CD14-positive monocyte (primary cell): ENCODE data around the gene PCED1B. TPM values are rescaled to one million over a fixed set of nuclear protein-coding genes. Genes with fewer than 3 reads are reported as not detected.

Source experiments
- DNase-seq, 3 donors: peaks; one replicate each; pipeline ENCODE4 v3.0.0-alpha.2; 2011 to 2022
- H2AFZ ChIP-seq: 2 replicates; pipeline ENCODE4 v1.6.0; 2012; ENCODE audit warnings: mild to moderate bottlenecking, low read depth, low read length, inconsistent platforms; ENCODE audit not compliant: insufficient read depth, poor library complexity, severe bottlenecking
- H3K27ac ChIP-seq, 2 donors: 1 replicate in 1 of 2; 2 replicates in 1 of 2; pipeline ENCODE4 v1.5.1; 2012 to 2013; ENCODE audit warnings: low read length in 2 of 2, control low read depth in 1 of 2, inconsistent platforms in 1 of 2, low read depth in 1 of 2, mild to moderate bottlenecking in 1 of 2
- H3K27me3 ChIP-seq, 2 donors: one replicate each; pipeline versions ENCODE4 v1.6.0 to v1.6.1; 2011 to 2013; ENCODE audit warnings: low read length in 2 of 2; ENCODE audit not compliant: control insufficient read depth in 2 of 2, insufficient read depth in 2 of 2
- H3K36me3 ChIP-seq, 2 donors: replicated peaks in 1 of 2; 1 replicate in 1 of 2; 2 replicates in 1 of 2; pipeline versions ENCODE4 v1.5.1 to v1.6.1; 2012 to 2013; ENCODE audit warnings: low read length in 2 of 2, control low read depth in 1 of 2, inconsistent platforms in 1 of 2, mild to moderate bottlenecking in 1 of 2; ENCODE audit not compliant: insufficient read depth in 2 of 2, control insufficient read depth in 1 of 2
- H3K4me1 ChIP-seq, 2 donors: 1 replicate in 1 of 2; 2 replicates in 1 of 2; pipeline versions ENCODE4 v1.5.1 to v1.6.1; 2012 to 2013; ENCODE audit warnings: low read length in 2 of 2, control low read depth in 1 of 2, inconsistent platforms in 1 of 2, mild to moderate bottlenecking in 1 of 2, moderate library complexity in 1 of 2; ENCODE audit not compliant: insufficient read depth in 2 of 2, control insufficient read depth in 1 of 2
- H3K4me2 ChIP-seq: replicated peaks from 2 replicates; pipeline ENCODE3; 2012; ENCODE audit warnings: low read length, moderate library complexity, mild to moderate bottlenecking; ENCODE audit not compliant: poor library complexity, severe bottlenecking; ENCODE audit errors: extremely low read depth
- H3K4me3 ChIP-seq, 3 experiments: fragments of 200-600 bp in 1 of 3; sonication (generic) in 1 of 3; replicated peaks in 1 of 3; 1 replicate in 2 of 3; 2 replicates in 1 of 3; pipeline ENCODE4 v1.5.1; 2011 to 2013; ENCODE audit warnings: low read length in 3 of 3, mild to moderate bottlenecking in 3 of 3, control low read depth in 2 of 3, low read depth in 2 of 3, inconsistent platforms in 1 of 3, moderate library complexity in 1 of 3
- H3K79me2 ChIP-seq: 2 replicates; pipeline ENCODE4 v1.6.0; 2012; ENCODE audit warnings: mild to moderate bottlenecking, control low read depth, inconsistent platforms, low read length, moderate library complexity; ENCODE audit not compliant: insufficient read depth
- H3K9ac ChIP-seq: 2 replicates; pipeline ENCODE4 v1.6.0; 2017; ENCODE audit warnings: low read length, mild to moderate bottlenecking; ENCODE audit not compliant: insufficient read depth, poor library complexity, severe bottlenecking
- H3K9me3 ChIP-seq, 2 donors: replicated peaks in 1 of 2; 1 replicate in 1 of 2; 2 replicates in 1 of 2; pipeline versions ENCODE4 v1.5.1 to v1.6.1; 2012 to 2013; ENCODE audit warnings: low read length in 2 of 2, control low read depth in 1 of 2; ENCODE audit not compliant: control insufficient read depth in 1 of 2, insufficient read depth in 1 of 2
- H4K20me1 ChIP-seq: 2 replicates; pipeline ENCODE4 v1.6.0; 2012; ENCODE audit warnings: mild to moderate bottlenecking, low read length, control low read depth, moderate library complexity; ENCODE audit not compliant: insufficient read depth
- H3K27ac Mint-ChIP-seq, 7 donors: one replicate each; pipeline ENCODE4 v1.8.0; 2020; ENCODE audit warnings: mild to moderate bottlenecking in 7 of 7, mixed read lengths in 7 of 7, moderate library complexity in 6 of 7, inconsistent platforms in 2 of 7
- H3K27me3 Mint-ChIP-seq, 3 donors: one replicate each; pipeline ENCODE4 v1.8.0; 2021 to 2022; ENCODE audit warnings: low read depth in 3 of 3, mild to moderate bottlenecking in 3 of 3, mixed read lengths in 3 of 3, moderate library complexity in 3 of 3, inconsistent platforms in 1 of 3
- H3K36me3 Mint-ChIP-seq, 2 donors: one replicate each; pipeline ENCODE4 v1.8.0; 2020; ENCODE audit warnings: mixed read lengths in 2 of 2, inconsistent platforms in 1 of 2, mild to moderate bottlenecking in 1 of 2
- H3K4me1 Mint-ChIP-seq: one replicate; pipeline ENCODE4 v1.8.0; 2020; ENCODE audit warnings: mild to moderate bottlenecking, mixed read lengths
- H3K4me3 Mint-ChIP-seq, 2 donors: one replicate each; pipeline ENCODE4 v1.8.0; 2020; ENCODE audit warnings: mild to moderate bottlenecking in 2 of 2, mixed read lengths in 2 of 2, moderate library complexity in 1 of 2
- H3K9me3 Mint-ChIP-seq, 7 donors: one replicate each; pipeline ENCODE4 v1.8.0; 2020 to 2022; ENCODE audit warnings: mixed read lengths in 7 of 7, mild to moderate bottlenecking in 6 of 7, moderate library complexity in 6 of 7, inconsistent platforms in 2 of 7
- CTCF ChIP-seq: fragments of 200-600 bp; IDR thresholded peaks from one replicate; pipeline ENCODE4 v1.8.0; 2022; ENCODE audit warnings: antibody characterized with exemption, mild to moderate bottlenecking
- WGBS: methylation state at CpG from one replicate; pipeline ENCODE4 v1.1.5; 2013; ENCODE audit warnings: missing lambda C conversion rate; ENCODE audit not compliant: insufficient coverage; 5-methylcytosine and 5-hydroxymethylcytosine counted together
- intact Hi-C, 2 donors: fragments of 100-400 bp; cut with micrococcal nuclease; formaldehyde crosslinking; loops; one replicate each; pipeline versions ENCODE4 v1.15.0 to v1.15.1; 2023
- polyA plus RNA-seq, 3 donors: library from polyadenylated mRNA; depleted of rRNA in 1 of 3; unstranded in 2 of 3; stranded (reverse) in 1 of 3; fragments of 300-500 nt in 2 of 3; fragments of >200 nt in 1 of 3; fragmentation: Illumina TruSeq in 2 of 3; gene quantifications; 1 replicate in 2 of 3; 2 replicates in 1 of 3; pipeline ENCODE4 v1.2.3, GENCODE V29; 2012 to 2021

The PCED1B gene
- polyA plus RNA-seq, 3 donors: 0.10 to 0.65 TPM; not detected in 1

GRCh38 chr12:47272412-47273190, 193.2 kb downstream of the PCED1B start:
- Histone ChIP-seq H3K79me2 (no peaks in the 10 kb centered on the region), H3K36me3 (no peaks in the 10 kb centered on the region), H2AFZ (no peak overlapping the region), H3K4me1 (peaks cover 20 to 24% of the 10 kb centered on the region in 2 donors), H4K20me1 (no peaks in the 10 kb centered on the region), H3K9me3 (peaks cover 0 to 5% of the 10 kb centered on the region in 2 donors), H3K9ac (no peak overlapping the region), H3K4me2 (no peak overlapping the region), H3K27ac (no peak overlapping the region), H3K27me3 (no peaks in the 10 kb centered on the region), H3K4me3 (no peak overlapping the region)
- intact Hi-C loops: no loop called here
- no peak for TF ChIP-seq CTCF
- Mint-ChIP-seq H3K27ac (no peak overlapping the region), H3K36me3 (no peaks in the 10 kb centered on the region), H3K27me3 (peaks cover 0 to 3% (median 2%) of the 10 kb centered on the region in 3 donors), H3K4me3 (no peak overlapping the region), H3K4me1 (peaks cover 32% of the 10 kb centered on the region), H3K9me3 (peaks cover 3 to 12% (median 8%) of the 10 kb centered on the region in 7 donors)
- no peak for DNase-seq
- WGBS: 80% methylated on average over 2 of the region's 3 CpGs

- H3K9ac ChIP-seq: no peak overlapping the region
- no peak overlapping the region for H3K4me2 ChIP-seq
- intact Hi-C loops: no loop called here
Measured at GRCh38 chr12:47273191-47273626, 193.8 kb downstream of the PCED1B start.

More at GRCh38 chr12:47273191-47273626, 193.8 kb downstream of the PCED1B start:
- Mint-ChIP-seq H3K9me3 (peaks cover 3 to 13% (median 6%) of the 10 kb centered on the region in 7 donors), H3K27me3 (peaks cover 0 to 3% (median 2%) of the 10 kb centered on the region in 3 donors), H3K36me3 (no peaks in the 10 kb centered on the region), H3K4me3 (no peak overlapping the region), H3K4me1 (peaks cover 37% of the 10 kb centered on the region), H3K27ac (no peak overlapping the region)
- Histone ChIP-seq H3K4me1 (peaks cover 26 to 30% of the 10 kb centered on the region in 2 donors), H3K36me3 (no peaks in the 10 kb centered on the region), H4K20me1 (no peaks in the 10 kb centered on the region), H3K4me3 (no peak overlapping the region), H3K27me3 (no peaks in the 10 kb centered on the region), H3K27ac (no peak overlapping the region), H3K9me3 (peaks cover 0 to 5% of the 10 kb centered on the region in 2 donors), H3K79me2 (no peaks in the 10 kb centered on the region), H2AFZ (no peak overlapping the region)
- 100% methylated on average over 3 of the region's 4 CpGs for WGBS
- DNase-seq: no peak
- TF ChIP-seq CTCF: no peak
